ENCODE results near the gene CYB561A3. TPM values are rescaled to one million over a fixed set of nuclear protein-coding genes. Genes with fewer than 3 reads are reported as not detected.

Gene CYB561A3
- total RNA-seq, 1 experiment from 2014 or later, result 54.7 TPM

GRCh38 chr11:61309739-61310138 lies 51.9 kb downstream of the CYB561A3 start:
- Histone ChIP-seq H3K4me1 (ENCODE audit: insufficient read depth, low read length, poor library complexity, severe bottlenecking) (no peaks in the 10 kb centered on the region), H3K4me3 (ENCODE audit: low read depth, low read length, poor library complexity, severe bottlenecking) (no peak overlapping the region), H3K9me3 (ENCODE audit: low read depth, low read length, poor library complexity, severe bottlenecking) (no peaks in the 10 kb centered on the region), H3K27me3 (replicated peaks; ENCODE audit: insufficient read depth, low read depth, low read length, poor library complexity) (no peaks in the 10 kb centered on the region), H3K36me3 (ENCODE audit: insufficient read depth, low read length, poor library complexity, severe bottlenecking) (peaks cover 97% of the 10 kb centered on the region), H3K27ac (ENCODE audit: low read depth, low read length, poor library complexity, severe bottlenecking) (no peak overlapping the region)
- intact Hi-C loops (cut with micrococcal nuclease; ENCODE audit: unreplicated experiment), result no loop called here
- DNase-seq (ENCODE audit: low spot score), result no peak
- no TSS peak for BruUV-seq (replicated peaks)
- POLR2A ChIA-PET (ENCODE audit: low non-redundant PET), result no interaction called here
- CTCF ChIA-PET, result no interaction called here
- TF ChIP-seq EZH2 (IDR thresholded peaks at IDR 0.05; ENCODE audit: borderline replicate concordance, low read depth, low read length, poor library complexity, severe bottlenecking) (no peak), CTCF (conservative IDR thresholded peaks at IDR 0.05; ENCODE audit: low read depth, low read length) (no peak)

GRCh38 chr11:61309141-61309540 lies 52.5 kb downstream of the CYB561A3 start:
- no peaks in the 10 kb centered on the region for H3K4me1 ChIP-seq (ENCODE audit: insufficient read depth, low read length, poor library complexity, severe bottlenecking)
- no peaks in the 10 kb centered on the region for H3K27me3 ChIP-seq (replicated peaks; ENCODE audit: insufficient read depth, low read depth, low read length, poor library complexity)
- ChIA-PET POLR2A (ENCODE audit: low non-redundant PET) (no interaction called here), CTCF (no interaction called here)
- BruUV-seq (replicated peaks), result no TSS peak
- no peaks in the 10 kb centered on the region for H3K9me3 ChIP-seq (ENCODE audit: low read depth, low read length, poor library complexity, severe bottlenecking)
- no peak overlapping the region for H3K4me3 ChIP-seq (ENCODE audit: low read depth, low read length, poor library complexity, severe bottlenecking)
- intact Hi-C loops (cut with micrococcal nuclease; ENCODE audit: unreplicated experiment), result no loop called here
- H3K27ac ChIP-seq (ENCODE audit: low read depth, low read length, poor library complexity, severe bottlenecking), result no peak overlapping the region
- TF ChIP-seq CTCF (conservative IDR thresholded peaks at IDR 0.05; ENCODE audit: low read depth, low read length) (no peak), EZH2 (IDR thresholded peaks at IDR 0.05; ENCODE audit: borderline replicate concordance, low read depth, low read length, poor library complexity, severe bottlenecking) (no peak)
- peaks cover 95% of the 10 kb centered on the region for H3K36me3 ChIP-seq (ENCODE audit: insufficient read depth, low read length, poor library complexity, severe bottlenecking)
- no peak for DNase-seq (ENCODE audit: low spot score)

- Histone ChIP-seq H3K27me3 (replicated peaks; ENCODE audit: insufficient read depth, low read depth, low read length, poor library complexity) (no peaks in the 10 kb centered on the region), H3K4me3 (ENCODE audit: low read depth, low read length, poor library complexity, severe bottlenecking) (no peak overlapping the region), H3K9me3 (ENCODE audit: low read depth, low read length, poor library complexity, severe bottlenecking) (no peaks in the 10 kb centered on the region), H3K4me1 (ENCODE audit: insufficient read depth, low read length, poor library complexity, severe bottlenecking) (no peaks in the 10 kb centered on the region), H3K36me3 (ENCODE audit: insufficient read depth, low read length, poor library complexity, severe bottlenecking) (peaks cover 97% of the 10 kb centered on the region), H3K27ac (ENCODE audit: low read depth, low read length, poor library complexity, severe bottlenecking) (no peak overlapping the region)
- POLR2A ChIA-PET (ENCODE audit: low non-redundant PET), result no interaction called here
- intact Hi-C loops (cut with micrococcal nuclease; ENCODE audit: unreplicated experiment), result no loop called here
- no peak for DNase-seq (ENCODE audit: low spot score)
- CTCF ChIA-PET, result no interaction called here
- BruUV-seq (replicated peaks), result no TSS peak
- no peak for TF ChIP-seq CTCF (conservative IDR thresholded peaks at IDR 0.05; ENCODE audit: low read depth, low read length)
- TF ChIP-seq EZH2 (IDR thresholded peaks at IDR 0.05; ENCODE audit: borderline replicate concordance, low read depth, low read length, poor library complexity, severe bottlenecking), result no peak
Observed at GRCh38 chr11:61307354-61307753, 54.3 kb downstream of the CYB561A3 start.

Data from A673 (cell line).